H1 (cell line): ENCODE measurements around the gene ASB1. TPM values are rescaled to one million over a fixed set of nuclear protein-coding genes. Genes with fewer than 3 reads are reported as not detected.

Experiments used
- CTCF ChIA-PET: fragments of 300-600 bp; sonication (Branson Sonifier 250); formaldehyde crosslinking; loops from one replicate; lab custom pipeline; 2021; ENCODE audit not compliant: partially characterized antibody; lab: Charles Lee
- POLR2A ChIA-PET: fragments of 300-600 bp; sonication (Branson Sonifier 250); formaldehyde crosslinking; loops from one replicate; lab custom pipeline; 2021; ENCODE audit warnings: inconsistent platforms; ENCODE audit not compliant: partially characterized antibody; lab: Charles Lee
- DNase-seq, 2 experiments: peaks; one replicate each; pipeline versions ENCODE4 v3.0.0 to v3.0.0-alpha.2; 2010 to 2022; ENCODE audit warnings: low spot score in 2 of 2, low read depth in 1 of 2, mixed read lengths in 1 of 2
- FAIRE-seq: peaks from 2 replicates; lab custom pipeline; 2011; peaks lifted over from hg19 to GRCh38; lab: Jason Lieb, UNC
- H2AFZ ChIP-seq: 2 replicates; pipeline ENCODE4 v1.8.1; 2012; ENCODE audit warnings: low read length, inconsistent platforms
- H2AK5ac ChIP-seq: 2 replicates; pipeline ENCODE4 v1.6.1; 2013; ENCODE audit warnings: low read depth, low read length
- H2BK120ac ChIP-seq: replicated peaks from 2 replicates; pipeline ENCODE3; 2013; ENCODE audit warnings: low read depth, low read length, inconsistent platforms
- H2BK12ac ChIP-seq: 2 replicates; pipeline ENCODE4 v1.6.1; 2013; ENCODE audit warnings: low read depth, low read length
- H2BK15ac ChIP-seq: 2 replicates; pipeline ENCODE4 v1.6.1; 2013; ENCODE audit warnings: low read length
- H2BK20ac ChIP-seq: 2 replicates; pipeline ENCODE4 v1.6.1; 2013; ENCODE audit warnings: low read length
- H2BK5ac ChIP-seq: 2 replicates; pipeline ENCODE4 v1.6.1; 2013; ENCODE audit warnings: low read depth, low read length
- H3K14ac ChIP-seq: 2 replicates; pipeline ENCODE4 v1.6.1; 2013; ENCODE audit warnings: inconsistent platforms; ENCODE audit not compliant: insufficient read length
- H3K18ac ChIP-seq: 2 replicates; pipeline ENCODE4 v1.6.1; 2013; ENCODE audit warnings: low read length; ENCODE audit errors: extremely low read depth
- H3K23ac ChIP-seq: 2 replicates; pipeline ENCODE4 v1.6.1; 2013; ENCODE audit warnings: inconsistent platforms; ENCODE audit not compliant: insufficient read length
- H3K23me2 ChIP-seq: 2 replicates; pipeline ENCODE4 v1.6.1; 2013; ENCODE audit warnings: low read depth, low read length
- H3K27ac ChIP-seq: 2 replicates; pipeline ENCODE4 v1.6.1; 2011; ENCODE audit warnings: low read depth, low read length, inconsistent platforms
- H3K27me3 ChIP-seq, 4 experiments: replicated peaks in 1 of 4; 1 replicate in 1 of 4; 2 replicates in 3 of 4; pipeline versions ENCODE4 v1.6.1 to v1.8.1; 2011 to 2013; ENCODE audit warnings: low read length in 3 of 4, mild to moderate bottlenecking in 3 of 4, inconsistent platforms in 2 of 4, mixed read lengths in 2 of 4, moderate library complexity in 1 of 4; ENCODE audit not compliant: control insufficient read depth in 3 of 4, insufficient read depth in 3 of 4; ENCODE audit errors: extremely low read depth in 1 of 4
- H3K36me3 ChIP-seq, 4 experiments: 2 replicates each; pipeline versions ENCODE4 v1.6.1 to v1.8.1; 2011 to 2013; ENCODE audit warnings: mild to moderate bottlenecking in 4 of 4, low read length in 3 of 4, moderate library complexity in 2 of 4, control low read depth in 1 of 4, inconsistent platforms in 1 of 4; ENCODE audit not compliant: insufficient read depth in 4 of 4, control insufficient read depth in 2 of 4
- H3K4ac ChIP-seq: replicated peaks from 2 replicates; pipeline ENCODE3; 2013; ENCODE audit warnings: low read length, low read depth, mixed read lengths, inconsistent platforms; ENCODE audit not compliant: insufficient read length
- H3K4me1 ChIP-seq, 4 experiments: replicated peaks in 1 of 4; 1 replicate in 1 of 4; 2 replicates in 3 of 4; pipeline versions ENCODE4 v1.6.1 to v1.8.1; 2011 to 2013; ENCODE audit warnings: low read length in 3 of 4, inconsistent platforms in 2 of 4, mixed read lengths in 1 of 4; ENCODE audit not compliant: insufficient read depth in 4 of 4, control insufficient read depth in 3 of 4
- H3K4me2 ChIP-seq, 2 experiments: 2 replicates each; pipeline versions ENCODE4 v1.6.1 to v1.8.1; 2011 to 2013; ENCODE audit warnings: low read depth in 2 of 2, low read length in 2 of 2, control low read depth in 1 of 2, inconsistent platforms in 1 of 2, mild to moderate bottlenecking in 1 of 2; ENCODE audit not compliant: insufficient read depth in 1 of 2
- H3K4me3 ChIP-seq, 4 experiments: fragments of 200-600, 300-600 bp in 1 of 4; sonication (generic), shearing (Covaris generic), sonication (Bioruptor Twin) in 1 of 4; 2 replicates each; pipeline versions ENCODE4 v1.5.1 to v1.8.1; 2011 to 2016; ENCODE audit warnings: low read length in 4 of 4, low read depth in 3 of 4, control low read depth in 2 of 4, inconsistent platforms in 2 of 4, mild to moderate bottlenecking in 2 of 4, mixed read lengths in 1 of 4, moderate library complexity in 1 of 4; ENCODE audit not compliant: insufficient read depth in 2 of 4; ENCODE audit errors: extremely low read depth in 1 of 4
- H3K56ac ChIP-seq: replicated peaks from 2 replicates; pipeline ENCODE3; 2013; ENCODE audit warnings: low read depth, mild to moderate bottlenecking, mixed read lengths, low read length, inconsistent platforms; ENCODE audit not compliant: insufficient read length
- H3K79me1 ChIP-seq: 2 replicates; pipeline ENCODE4 v1.6.1; 2013; ENCODE audit warnings: low read depth, low read length, control low read depth
- H3K79me2 ChIP-seq, 2 experiments: 2 replicates each; pipeline versions ENCODE4 v1.6.1 to v1.8.1; 2012 to 2013; ENCODE audit warnings: low read length in 2 of 2, mild to moderate bottlenecking in 2 of 2, inconsistent platforms in 1 of 2; ENCODE audit not compliant: insufficient read depth in 2 of 2, control insufficient read depth in 1 of 2
- H3K9ac ChIP-seq, 4 experiments: replicated peaks in 1 of 4; 1 replicate in 1 of 4; 2 replicates in 3 of 4; pipeline versions ENCODE4 v1.6.1 to v1.8.1; 2011 to 2013; ENCODE audit warnings: low read depth in 3 of 4, low read length in 3 of 4, control low read depth in 2 of 4, mild to moderate bottlenecking in 2 of 4, moderate library complexity in 2 of 4, inconsistent platforms in 1 of 4; ENCODE audit errors: extremely low read depth in 1 of 4
- H3K9me3 ChIP-seq, 2 experiments: 2 replicates each; pipeline versions ENCODE4 v1.6.1 to v1.8.1; 2012 to 2013; ENCODE audit warnings: mild to moderate bottlenecking in 2 of 2, moderate library complexity in 2 of 2, control low read depth in 1 of 2, inconsistent platforms in 1 of 2, low read depth in 1 of 2, low read length in 1 of 2, mixed read lengths in 1 of 2; ENCODE audit not compliant: insufficient read depth in 2 of 2
- H4K20me1 ChIP-seq, 2 experiments: replicated peaks in 1 of 2; 2 replicates each; pipeline versions ENCODE3 to v1.8.1; 2011 to 2013; ENCODE audit warnings: inconsistent platforms in 2 of 2, low read length in 2 of 2, mild to moderate bottlenecking in 1 of 2; ENCODE audit not compliant: insufficient read depth in 2 of 2, control insufficient read depth in 1 of 2
- H4K5ac ChIP-seq: 2 replicates; pipeline ENCODE4 v1.6.1; 2013; ENCODE audit warnings: low read length, low read depth, mixed read lengths, inconsistent platforms; ENCODE audit not compliant: insufficient read length
- H4K8ac ChIP-seq: 2 replicates; pipeline ENCODE4 v1.8.0; 2013; ENCODE audit warnings: mild to moderate bottlenecking, moderate library complexity, low read length, inconsistent platforms; ENCODE audit not compliant: insufficient read depth; ENCODE audit errors: extremely low read depth
- H4K91ac ChIP-seq: replicated peaks from 2 replicates; pipeline ENCODE3; 2013; ENCODE audit warnings: low read length, mixed read lengths, inconsistent platforms; ENCODE audit not compliant: insufficient read length
- CBX5 ChIP-seq: fragments of 300-800, 300-1000 bp; sonication (generic); IDR thresholded peaks from 2 replicates; pipeline ENCODE4 v1.7.1; 2016; ENCODE audit warnings: antibody characterized with exemption, low read length, low read depth
- EP300 ChIP-seq, 2 experiments: IDR thresholded peaks; 1 replicate in 1 of 2; 2 replicates in 1 of 2; pipeline ENCODE4 v1.6.1; 2011 to 2012; ENCODE audit warnings: low read depth in 2 of 2, low read length in 2 of 2, mild to moderate bottlenecking in 2 of 2, borderline replicate concordance in 1 of 2, inconsistent platforms in 1 of 2, moderate library complexity in 1 of 2
- GABPA ChIP-seq: IDR thresholded peaks from 2 replicates; pipeline ENCODE4 v1.6.1; 2011; ENCODE audit warnings: mild to moderate bottlenecking, low read length, moderate library complexity, borderline replicate concordance; ENCODE audit not compliant: insufficient read depth
- RAD21 ChIP-seq, 2 experiments: IDR thresholded peaks in 1 of 2; conservative IDR thresholded peaks in 1 of 2; 2 replicates each; pipeline ENCODE4 v1.6.1; 2011; ENCODE audit warnings: low read depth in 2 of 2, low read length in 2 of 2, improper control_type of control experiment in 1 of 2, inconsistent platforms in 1 of 2, mild to moderate bottlenecking in 1 of 2, moderate library complexity in 1 of 2
- TCF12 ChIP-seq: IDR thresholded peaks from 2 replicates; pipeline ENCODE4 v1.6.1; 2011; ENCODE audit warnings: low read depth, mild to moderate bottlenecking, low read length
- WGBS, 2 experiments: shearing (Covaris generic) in 1 of 2; methylation state at CpG; one replicate each; pipeline versions ENCODE4 v1.1.6 to v1.1.7; 2013 to 2015; ENCODE audit warnings: low lambda C conversion rate in 2 of 2, mixed read lengths in 2 of 2, inconsistent platforms in 1 of 2, low coverage in 1 of 2, missing lambda C conversion rate in 1 of 2; ENCODE audit not compliant: insufficient replicate concordance in 2 of 2, insufficient coverage in 1 of 2, insufficient read length in 1 of 2; ENCODE audit errors: extremely low coverage in 1 of 2, missing lambda C conversion rate in 1 of 2; 5-methylcytosine and 5-hydroxymethylcytosine counted together
- polyA plus RNA-seq, 7 experiments: library from polyadenylated mRNA; depleted of rRNA in 3 of 7; stranded (reverse) in 5 of 7; unstranded in 2 of 7; fragments of >200 nt in 5 of 7; fragments of 200-250 nt in 2 of 7; gene quantifications; 1 replicate in 5 of 7; 2 replicates in 1 of 7; 4 replicates in 1 of 7; pipeline versions ENCODE4 v1.2.1 to v1.2.3, GENCODE V29; 2011 to 2013; ENCODE audit warnings: missing spikeins in 2 of 7, mixed read lengths in 2 of 7
- total RNA-seq: library from RNA; stranded (reverse); fragmentation: NEBNext Ultra II Directional; extraction: Animal tissue kit (Norgen Biotek cat#: 25700); gene quantifications from 2 replicates; pipeline ENCODE4 v1.2.1, GENCODE V29; 2021
- TF ChIP-seq, protein P1 (sequence below): IDR thresholded peaks from 2 replicates; pipeline ENCODE4 v1.6.1; 2012; ENCODE audit warnings: low read length, inconsistent platforms
- TF ChIP-seq, protein P2 (sequence below), 3 experiments: IDR thresholded peaks; 1 replicate in 2 of 3; 2 replicates in 1 of 3; pipeline versions ENCODE4 v1.5.1 to v1.6.1; 2011; ENCODE audit warnings: low read length in 3 of 3, mild to moderate bottlenecking in 3 of 3, inconsistent platforms in 2 of 3, low read depth in 1 of 3, moderate library complexity in 1 of 3; ENCODE audit not compliant: insufficient read depth in 1 of 3; ENCODE audit errors: control extremely low read depth in 1 of 3

ASB1 gene
- total and polyA plus RNA-seq, 2 of the 8 experiments (the other 6 are each of a cell fraction or from before 2014, with no cell fraction given): 24.1 to 36.0 TPM

DNA sequence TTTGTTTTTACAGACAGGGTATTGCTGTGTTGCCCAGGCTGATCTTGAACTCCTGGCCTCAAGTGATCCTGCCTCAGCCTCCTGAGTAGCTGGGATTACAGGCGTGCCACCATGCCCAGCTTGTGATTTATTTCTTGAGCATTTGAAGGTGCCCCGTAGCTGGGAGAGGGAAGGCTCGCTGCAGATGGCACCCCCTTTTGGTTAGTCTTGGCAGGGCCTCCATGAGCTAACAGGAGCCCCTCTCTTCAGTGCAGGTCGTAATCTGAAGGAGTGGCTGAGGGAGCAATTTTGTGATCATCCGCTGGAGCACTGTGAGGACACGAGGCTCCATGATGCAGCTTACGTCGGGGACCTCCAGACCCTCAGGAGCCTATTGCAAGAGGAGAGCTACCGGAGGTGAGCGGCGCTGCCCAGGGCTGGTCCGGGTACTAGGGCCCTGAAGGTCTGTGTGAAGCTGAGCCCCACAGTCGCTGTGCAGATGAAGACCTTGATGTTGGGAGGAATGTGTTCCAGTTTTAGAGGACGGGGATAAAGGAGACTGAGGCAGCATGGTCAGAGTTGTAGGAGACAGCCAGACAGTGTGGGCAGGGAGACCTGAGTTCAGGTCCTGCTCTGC lies 6.7 kb downstream of the ASB1 start:
- Histone ChIP-seq H2AFZ (no peak overlapping the region), H3K27ac (no peak overlapping the region), H3K4me2 (no peak overlapping the region), H2BK5ac (no peak overlapping the region), H3K23me2 (no peaks in the 10 kb centered on the region), H3K14ac (no peak overlapping the region), H3K23ac (no peak overlapping the region), H2BK15ac (no peak overlapping the region), H3K4ac (no peak overlapping the region), H2BK20ac (no peak overlapping the region), H4K8ac (no peak overlapping the region), H3K27me3 (no peaks in the 10 kb centered on the region), H4K5ac (no peak overlapping the region), H3K18ac (no peak overlapping the region), H3K4me3 (no peak overlapping the region), H3K9me3 (no peaks in the 10 kb centered on the region), H3K36me3 (peaks cover 12 to 37% (median 13%) of the 10 kb centered on the region in 4 experiments; a peak in 7 of 8 replicates), H4K91ac (no peak overlapping the region), H3K79me2 (peaks cover 13 to 75% of the 10 kb centered on the region in 2 experiments), H3K79me1 (peaks cover 7% of the 10 kb centered on the region; the same call in 1 of the 2 replicates), H2BK12ac (no peak overlapping the region), H3K4me1 (no peaks in the 10 kb centered on the region), H3K9ac (no peak overlapping the region), H3K56ac (no peak overlapping the region), H2AK5ac (no peak overlapping the region), H2BK120ac (no peak overlapping the region), H4K20me1 (peaks cover 6 to 17% of the 10 kb centered on the region in 2 experiments)
- WGBS, 2 experiments: 91% methylated on average over 11 of the region's 14 CpGs; no CpG with 5 or more reads in 1 of the 2 experiments
- CTCF ChIA-PET: interaction anchor here (0.6 to 6.8 kb wide), 9 partner anchors 8 to 170 kb away, joined by 3 to 68 read pairs (median 4); no protein-coding TSS in a partner anchor
- POLR2A ChIA-PET: interaction anchor here (0.9 kb wide), 1 partner anchor 62 kb away, joined by 3 read pairs; no protein-coding TSS in a partner anchor
- DNase-seq (no peak), FAIRE-seq (no peak)
- no peak for TF ChIP-seq CBX5
- no peak for TF ChIP-seq GABPA
- TF ChIP-seq EP300 (IDR thresholded peaks at IDR 0.05; ENCODE audit: borderline replicate concordance in 1 of 2, low read depth in 2 of 2, low read length in 2 of 2): no peak
- TF ChIP-seq RAD21 (IDR thresholded peaks at IDR 0.05 in 1 of 2, conservative IDR thresholded peaks at IDR 0.05 in 1 of 2; ENCODE audit: low read depth in 2 of 2, low read length in 2 of 2): peak; percentile 34 to 56; a peak in 3 of 4 replicates
- no peak for TF ChIP-seq TCF12
- TF ChIP-seq, protein P1, sequence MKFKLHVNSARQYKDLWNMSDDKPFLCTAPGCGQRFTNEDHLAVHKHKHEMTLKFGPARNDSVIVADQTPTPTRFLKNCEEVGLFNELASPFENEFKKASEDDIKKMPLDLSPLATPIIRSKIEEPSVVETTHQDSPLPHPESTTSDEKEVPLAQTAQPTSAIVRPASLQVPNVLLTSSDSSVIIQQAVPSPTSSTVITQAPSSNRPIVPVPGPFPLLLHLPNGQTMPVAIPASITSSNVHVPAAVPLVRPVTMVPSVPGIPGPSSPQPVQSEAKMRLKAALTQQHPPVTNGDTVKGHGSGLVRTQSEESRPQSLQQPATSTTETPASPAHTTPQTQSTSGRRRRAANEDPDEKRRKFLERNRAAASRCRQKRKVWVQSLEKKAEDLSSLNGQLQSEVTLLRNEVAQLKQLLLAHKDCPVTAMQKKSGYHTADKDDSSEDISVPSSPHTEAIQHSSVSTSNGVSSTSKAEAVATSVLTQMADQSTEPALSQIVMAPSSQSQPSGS: no peak
- TF ChIP-seq, protein P2, sequence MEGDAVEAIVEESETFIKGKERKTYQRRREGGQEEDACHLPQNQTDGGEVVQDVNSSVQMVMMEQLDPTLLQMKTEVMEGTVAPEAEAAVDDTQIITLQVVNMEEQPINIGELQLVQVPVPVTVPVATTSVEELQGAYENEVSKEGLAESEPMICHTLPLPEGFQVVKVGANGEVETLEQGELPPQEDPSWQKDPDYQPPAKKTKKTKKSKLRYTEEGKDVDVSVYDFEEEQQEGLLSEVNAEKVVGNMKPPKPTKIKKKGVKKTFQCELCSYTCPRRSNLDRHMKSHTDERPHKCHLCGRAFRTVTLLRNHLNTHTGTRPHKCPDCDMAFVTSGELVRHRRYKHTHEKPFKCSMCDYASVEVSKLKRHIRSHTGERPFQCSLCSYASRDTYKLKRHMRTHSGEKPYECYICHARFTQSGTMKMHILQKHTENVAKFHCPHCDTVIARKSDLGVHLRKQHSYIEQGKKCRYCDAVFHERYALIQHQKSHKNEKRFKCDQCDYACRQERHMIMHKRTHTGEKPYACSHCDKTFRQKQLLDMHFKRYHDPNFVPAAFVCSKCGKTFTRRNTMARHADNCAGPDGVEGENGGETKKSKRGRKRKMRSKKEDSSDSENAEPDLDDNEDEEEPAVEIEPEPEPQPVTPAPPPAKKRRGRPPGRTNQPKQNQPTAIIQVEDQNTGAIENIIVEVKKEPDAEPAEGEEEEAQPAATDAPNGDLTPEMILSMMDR (IDR thresholded peaks at IDR 0.05; ENCODE audit: control extremely low read depth in 1 of 3, insufficient read depth in 1 of 3, low read depth in 1 of 3, low read length in 3 of 3): peak; percentile 39 to 57 (median 40); a peak in 3 of 4 replicates
